Measurements from ENCODE around the gene SCP2D1.

Gene SCP2D1

DNA sequence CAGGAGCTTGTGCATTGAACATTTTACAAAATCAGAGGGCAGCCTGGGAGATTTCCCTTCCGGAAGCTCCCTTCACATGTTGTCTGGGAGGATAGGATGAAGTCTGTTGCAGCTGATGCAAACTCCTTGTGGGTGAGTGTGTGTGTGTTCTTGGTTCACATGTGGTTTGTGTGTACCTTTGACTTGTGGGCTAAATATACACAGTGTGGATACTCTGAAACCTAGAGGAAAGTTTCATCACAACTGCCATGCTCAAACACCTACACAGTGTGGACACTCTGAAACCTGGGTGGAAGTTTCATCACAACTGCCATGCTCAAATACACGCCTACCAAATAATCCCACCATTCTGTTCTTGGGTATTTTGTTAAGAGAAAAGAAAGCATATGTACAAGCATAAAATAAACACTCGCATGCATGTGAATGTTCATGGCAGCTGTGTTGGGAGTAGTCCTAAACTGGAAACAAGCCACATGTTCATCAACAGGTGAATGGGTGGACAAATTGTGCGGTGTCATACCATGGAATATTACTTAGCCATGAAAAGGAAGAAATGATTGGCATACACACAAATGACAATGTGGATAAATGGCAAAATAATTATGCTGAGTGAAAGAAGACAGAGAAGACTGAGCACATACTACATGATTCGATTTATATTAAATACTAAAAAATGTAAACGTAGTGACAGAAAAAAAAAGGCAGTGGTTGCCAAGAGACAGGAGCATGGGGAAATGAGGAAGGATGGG is 1.8 kb downstream of the SCP2D1 start:
- DNase-seq = no peak

GRCh38 chr20:18822832-18823231 is 9.2 kb downstream of the SCP2D1 start:
- no peak for DNase-seq

DNA sequence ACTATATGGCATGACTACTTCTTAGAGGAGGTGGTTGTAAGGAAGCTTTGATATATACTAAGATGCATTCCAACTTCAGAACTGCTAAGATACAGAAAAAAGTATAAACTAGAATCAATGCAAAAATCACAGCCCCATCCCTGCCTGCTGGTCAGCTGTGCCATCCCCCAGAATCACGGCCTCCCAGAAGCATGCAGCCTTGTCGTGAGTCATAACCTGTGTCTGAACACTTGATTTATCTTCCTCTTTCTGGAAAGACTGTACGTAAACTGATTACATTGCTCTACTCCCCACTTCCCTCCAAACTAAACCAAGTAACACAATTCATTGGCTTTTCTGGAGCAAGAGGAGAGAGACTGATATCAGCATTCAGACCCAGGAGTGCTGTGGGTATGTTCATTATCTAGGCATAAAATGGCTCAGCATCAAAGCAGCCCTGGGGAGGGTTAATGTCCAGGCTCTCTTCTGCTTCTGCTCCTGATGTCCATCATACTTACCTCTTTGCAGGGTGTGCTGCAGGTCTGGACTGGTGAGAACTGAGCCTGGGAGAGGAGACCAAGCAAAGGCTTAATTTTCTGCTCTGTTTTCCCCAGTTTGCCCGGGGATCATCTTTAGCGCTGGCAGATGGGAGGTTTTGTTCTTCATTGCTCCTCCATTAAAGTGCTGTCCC is 18.4 kb downstream of the SCP2D1 start:
- no peak for DNase-seq

GRCh38 chr20:18832546-18833200 is 19.1 kb downstream of the SCP2D1 start:
- DNase-seq = no peak

DNA sequence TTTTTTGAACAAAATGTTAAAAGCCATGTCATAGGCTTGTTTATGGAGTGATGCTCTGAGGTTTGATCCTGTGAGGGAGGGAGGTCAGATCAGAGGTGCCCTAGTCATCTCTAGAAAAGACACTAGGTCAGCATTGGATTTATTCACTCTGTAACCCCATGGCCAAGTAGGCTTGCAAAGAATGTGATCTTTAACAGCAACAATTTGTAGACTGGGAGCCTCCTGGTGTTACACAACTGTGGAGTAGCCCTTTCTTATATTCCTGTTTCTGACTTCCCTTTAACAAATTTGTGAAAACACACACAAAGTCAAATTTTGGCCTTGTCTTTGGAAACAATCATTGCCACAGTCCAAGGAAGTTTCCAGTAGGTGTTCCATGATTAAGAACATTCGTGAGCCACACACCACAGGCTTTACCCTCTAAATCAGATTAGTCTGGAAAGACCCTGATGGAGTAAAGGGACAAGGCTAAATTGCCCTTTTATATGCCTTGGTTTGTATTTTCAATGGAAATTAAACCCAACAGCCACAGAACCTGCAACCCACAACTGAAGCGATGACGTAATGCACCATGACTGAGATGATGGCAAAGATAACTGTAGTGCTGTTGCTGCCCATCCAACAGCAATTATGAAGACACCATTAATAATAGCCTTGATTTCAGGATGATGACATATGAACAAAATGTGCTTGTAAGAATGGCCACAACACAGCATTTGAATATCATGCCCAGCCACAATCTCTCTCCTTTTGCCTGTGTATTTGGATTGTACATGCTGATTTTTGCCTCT is 22.1 kb downstream of the SCP2D1 start:
- DNase-seq = no peak

- no peak for DNase-seq
Measured at GRCh38 chr20:18837718-18838117, 24.1 kb downstream of the SCP2D1 start.

GRCh38 chr20:18839507-18840247 is 26.1 kb downstream of the SCP2D1 start:
- DNase-seq = no peak

DNA sequence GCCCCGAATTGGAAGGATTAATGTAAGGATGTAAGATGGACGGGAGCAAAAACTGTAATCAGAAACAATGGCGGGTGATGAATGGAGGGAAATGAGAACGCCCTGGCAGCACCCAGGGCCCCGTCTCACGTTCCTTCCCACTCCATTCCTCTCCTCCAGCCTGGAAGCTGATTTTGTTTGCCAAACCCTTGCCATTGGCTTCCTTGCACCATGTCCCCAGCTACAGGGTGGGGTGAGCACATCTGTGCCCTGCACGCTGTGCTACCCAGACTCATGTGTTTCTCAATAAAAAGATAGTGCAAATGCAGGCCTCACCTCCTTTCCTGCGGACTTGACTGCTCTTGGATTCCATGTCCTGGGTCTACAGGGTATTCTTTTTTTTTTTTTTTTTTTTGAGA is 26.7 kb downstream of the SCP2D1 start:
- DNase-seq = no peak

- no peak for DNase-seq
Measured at GRCh38 chr20:18845017-18845416, 31.4 kb downstream of the SCP2D1 start.

GRCh38 chr20:18847226-18847755 is 33.7 kb downstream of the SCP2D1 start:
- DNase-seq = no peak

DNA sequence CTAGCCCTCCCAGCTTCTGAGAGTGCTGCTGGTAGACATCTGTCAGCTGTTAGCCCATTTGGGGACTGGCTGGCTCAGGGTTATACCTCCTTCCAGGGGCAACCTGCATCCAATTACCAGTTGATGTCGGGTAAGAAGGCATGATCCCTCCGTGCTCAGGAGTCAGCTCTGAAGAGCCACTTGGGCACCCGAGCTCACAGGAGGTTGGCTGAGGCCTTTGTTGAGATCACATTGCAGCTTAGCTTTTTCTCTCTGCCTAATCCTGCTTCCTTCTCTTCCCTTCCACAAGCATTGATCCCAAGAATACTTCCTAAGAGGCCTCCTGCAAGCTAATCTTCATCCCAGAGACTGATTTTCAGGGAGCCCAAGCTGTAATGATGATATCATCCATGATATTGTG is 35.5 kb downstream of the SCP2D1 start:
- DNase-seq = no peak

- no peak for DNase-seq
Measured at GRCh38 chr20:18851629-18852028, 38.0 kb downstream of the SCP2D1 start.

DNA sequence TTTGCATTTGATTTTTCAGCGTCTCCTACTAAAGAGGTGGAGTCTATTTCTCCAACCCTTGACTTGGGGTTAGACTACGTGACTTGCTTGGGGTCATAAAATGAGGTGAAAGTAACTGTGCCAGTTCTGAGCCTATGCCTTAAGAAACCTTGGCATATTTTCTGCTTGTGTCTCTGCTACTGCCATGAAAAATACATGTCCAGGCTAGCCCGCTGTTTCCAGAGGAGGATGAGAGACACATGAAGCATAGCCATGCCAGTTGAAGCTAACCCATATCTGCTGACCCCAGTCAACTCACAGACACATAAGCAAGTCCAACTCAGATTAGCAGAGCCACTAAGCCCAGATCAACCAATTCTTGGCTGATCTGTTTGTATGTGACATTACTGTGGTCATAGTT is 38.7 kb downstream of the SCP2D1 start:
- DNase-seq = no peak

DNA sequence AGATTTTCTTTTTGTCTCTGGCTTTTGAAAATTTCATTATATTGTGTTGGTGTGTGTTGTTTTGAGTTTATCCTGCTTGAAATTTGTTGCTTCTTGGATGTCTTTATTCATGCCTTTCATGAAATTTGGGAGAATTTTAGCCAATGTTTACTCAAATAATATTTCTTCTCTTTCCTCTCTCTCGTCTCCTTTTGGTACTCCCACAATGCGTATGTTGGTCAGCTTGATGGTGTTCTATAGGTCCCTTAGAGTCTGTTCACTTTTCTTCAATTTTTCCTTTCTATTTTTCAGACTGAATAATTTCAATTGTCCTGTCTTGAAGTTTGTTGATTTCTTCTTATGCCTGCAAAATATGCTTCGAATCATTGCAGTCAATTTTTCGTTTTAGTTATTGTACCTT is 39.6 kb downstream of the SCP2D1 start:
- DNase-seq = no peak

DNA sequence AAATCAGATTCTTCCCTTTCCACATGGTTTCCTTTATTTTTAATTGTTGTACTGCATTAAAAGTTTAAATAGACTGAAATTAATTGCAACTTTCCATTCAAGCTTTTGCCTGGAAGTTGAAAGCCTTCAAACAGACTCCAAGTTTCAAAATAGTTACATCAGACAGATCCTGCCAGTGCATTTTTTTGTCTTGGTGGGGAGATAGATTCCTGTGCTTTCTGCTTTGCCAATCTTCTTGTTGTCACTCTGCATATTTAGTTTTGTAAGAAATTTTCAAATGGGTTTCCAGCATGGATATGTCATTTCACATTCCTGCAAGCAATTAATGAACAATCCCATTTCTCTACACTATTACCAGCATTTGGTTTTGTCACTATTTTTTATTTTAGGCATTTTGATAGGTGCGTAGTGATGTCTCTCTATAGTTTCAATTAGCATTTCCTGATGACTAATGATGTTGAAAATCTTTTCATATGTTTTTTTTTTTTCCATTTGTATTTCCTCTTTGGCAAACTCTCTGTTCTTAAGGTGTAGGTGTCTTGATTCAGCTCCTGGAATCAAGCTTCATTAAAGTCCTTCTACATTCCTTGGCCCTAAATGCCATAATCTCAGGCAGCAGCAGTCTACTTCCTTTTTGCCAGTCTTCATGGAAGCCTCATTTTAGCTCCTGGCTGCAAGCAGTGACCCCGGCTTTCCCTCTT is 40.5 kb downstream of the SCP2D1 start:
- no peak for DNase-seq

DNA sequence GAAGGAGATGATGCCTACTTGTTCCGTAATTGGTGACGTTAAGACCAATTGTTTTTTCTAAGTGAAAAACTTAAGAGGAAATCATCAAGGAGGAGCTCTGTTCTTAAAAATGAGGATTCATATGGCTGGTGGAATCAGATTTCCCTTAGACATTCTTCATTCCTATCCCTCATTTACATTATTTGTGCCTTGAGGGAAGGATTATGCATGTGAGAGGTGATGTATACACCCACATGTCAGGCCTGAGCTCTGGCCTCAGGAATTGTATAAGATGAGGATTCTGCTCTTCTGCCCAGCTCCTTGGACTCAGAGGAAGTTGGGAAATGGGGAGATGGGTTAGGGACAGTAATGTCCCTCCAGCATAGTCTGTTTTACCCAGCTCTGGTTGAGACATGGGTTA is 42.3 kb downstream of the SCP2D1 start:
- DNase-seq = no peak

GRCh38 chr20:18856873-18857272 is 43.3 kb downstream of the SCP2D1 start:
- DNase-seq = no peak

DNA sequence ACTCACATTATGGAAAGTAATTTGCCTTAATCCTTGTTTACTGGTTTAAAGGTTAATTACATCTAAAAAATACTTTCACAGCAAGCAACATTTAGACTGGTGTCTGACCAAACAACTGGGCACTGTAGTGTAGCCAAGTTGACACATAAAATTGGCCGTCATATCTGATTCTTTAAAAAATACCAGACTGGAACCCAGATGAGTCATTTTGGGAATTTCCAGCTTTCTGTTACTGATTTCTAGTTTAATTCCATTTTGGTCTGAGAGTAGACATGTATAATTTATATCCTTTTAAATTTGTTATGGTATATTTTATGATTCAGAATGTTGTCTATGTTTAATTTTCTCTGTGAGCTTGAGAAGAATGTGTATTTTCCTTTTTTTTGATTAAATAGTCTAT is 44.1 kb downstream of the SCP2D1 start:
- DNase-seq = no peak

- no peak for DNase-seq
Measured at GRCh38 chr20:18858816-18859215, 45.2 kb downstream of the SCP2D1 start.

All from NCI-H774 (cell line).